Measurements from ENCODE around the gene KLHL41. TPM values are rescaled to one million over a fixed set of nuclear protein-coding genes. Genes with fewer than 3 reads are reported as not detected.

KLHL41 gene
- total and polyA plus RNA-seq, 2 of the 13 experiments (the other 11 are each of a cell fraction or from before 2014, with no cell fraction given): 0.07 to 0.31 TPM

DNA sequence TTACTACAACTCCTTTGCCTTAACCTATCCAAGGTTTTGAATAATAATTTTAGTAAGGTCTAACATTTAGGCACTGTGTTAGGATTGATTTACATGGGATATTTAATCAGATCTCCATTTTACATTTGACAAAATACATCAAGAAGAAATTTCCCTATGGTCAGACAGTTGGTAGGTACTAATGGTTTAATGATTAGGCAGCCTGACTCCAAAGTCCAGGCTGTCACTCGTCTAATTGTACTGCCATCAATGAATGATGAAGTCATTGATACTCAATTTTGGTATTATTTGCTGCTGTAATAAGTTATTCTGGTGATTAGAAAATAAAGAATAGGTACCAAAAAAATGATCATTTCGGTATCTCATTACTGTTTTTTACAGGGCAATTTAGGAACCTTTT lies 16.1 kb upstream of the KLHL41 start:
- FAIRE-seq (no peak), ATAC-seq (peak; percentile 69), DNase-seq (ENCODE audit: low spot score) (peak; percentile 58)
- ChIA-PET CTCF (ENCODE audit: low intra/inter-chr PET ratio, low total read pairs) (no interaction called here), POLR2A (interaction anchor here (2.8 kb wide), 1 partner anchor 14 kb away, joined by 7 read pairs; the partner anchor contains the start of gene BBS5)
- H3K27ac ChIP-seq (ENCODE audit: extremely low read length, insufficient read depth, low read length): no peak overlapping the region
- no peak overlapping the region; a peak in 1 of 6 replicates for H3K4me3 ChIP-seq (replicated peaks in 1 of 3; ENCODE audit: insufficient read depth in 1 of 3, low read depth in 2 of 3, low read length in 3 of 3)
- no peaks in the 10 kb centered on the region for H3K9me3 ChIP-seq (ENCODE audit: low read length)
- peak overlapping the region; percentile 55 for H3K4me2 ChIP-seq (ENCODE audit: low read depth, low read length)
- peaks cover 25% of the 10 kb centered on the region for H3K4me1 ChIP-seq (ENCODE audit: insufficient read depth, low read length)
- no peaks in the 10 kb centered on the region for H3K79me2 ChIP-seq (ENCODE audit: insufficient read depth, low read length)
- BruUV-seq (replicated peaks): no TSS peak
- H4K20me1 ChIP-seq (ENCODE audit: insufficient read depth, low read length): no peaks in the 10 kb centered on the region
- H3K36me3 ChIP-seq (replicated peaks in 1 of 2; ENCODE audit: control insufficient read depth in 1 of 2, insufficient read depth in 2 of 2, low read length in 2 of 2): no peaks in the 10 kb centered on the region; a peak in 3 of 5 replicates
- H2AFZ ChIP-seq (ENCODE audit: low read length): no peak overlapping the region
- WGBS (ENCODE audit: low lambda C conversion rate): 47% methylated on average over 2 of the region's 2 CpGs
- in situ Hi-C loops (cut with HindIII; ENCODE audit: extremely low pct_ligation_motif_present, low pct_unique_long_range_greater_than_20kb): no loop called here
- no peak overlapping the region for H3K9ac ChIP-seq (ENCODE audit: insufficient read depth, low read depth, low read length)
- H3K27me3 ChIP-seq (ENCODE audit: control insufficient read depth in 1 of 2, insufficient read depth in 2 of 2, low read length in 2 of 2): no peaks in the 10 kb centered on the region
- intact Hi-C loops (cut with micrococcal nuclease; ENCODE audit: unreplicated experiment): no loop called here
- TF ChIP-seq, protein P1, sequence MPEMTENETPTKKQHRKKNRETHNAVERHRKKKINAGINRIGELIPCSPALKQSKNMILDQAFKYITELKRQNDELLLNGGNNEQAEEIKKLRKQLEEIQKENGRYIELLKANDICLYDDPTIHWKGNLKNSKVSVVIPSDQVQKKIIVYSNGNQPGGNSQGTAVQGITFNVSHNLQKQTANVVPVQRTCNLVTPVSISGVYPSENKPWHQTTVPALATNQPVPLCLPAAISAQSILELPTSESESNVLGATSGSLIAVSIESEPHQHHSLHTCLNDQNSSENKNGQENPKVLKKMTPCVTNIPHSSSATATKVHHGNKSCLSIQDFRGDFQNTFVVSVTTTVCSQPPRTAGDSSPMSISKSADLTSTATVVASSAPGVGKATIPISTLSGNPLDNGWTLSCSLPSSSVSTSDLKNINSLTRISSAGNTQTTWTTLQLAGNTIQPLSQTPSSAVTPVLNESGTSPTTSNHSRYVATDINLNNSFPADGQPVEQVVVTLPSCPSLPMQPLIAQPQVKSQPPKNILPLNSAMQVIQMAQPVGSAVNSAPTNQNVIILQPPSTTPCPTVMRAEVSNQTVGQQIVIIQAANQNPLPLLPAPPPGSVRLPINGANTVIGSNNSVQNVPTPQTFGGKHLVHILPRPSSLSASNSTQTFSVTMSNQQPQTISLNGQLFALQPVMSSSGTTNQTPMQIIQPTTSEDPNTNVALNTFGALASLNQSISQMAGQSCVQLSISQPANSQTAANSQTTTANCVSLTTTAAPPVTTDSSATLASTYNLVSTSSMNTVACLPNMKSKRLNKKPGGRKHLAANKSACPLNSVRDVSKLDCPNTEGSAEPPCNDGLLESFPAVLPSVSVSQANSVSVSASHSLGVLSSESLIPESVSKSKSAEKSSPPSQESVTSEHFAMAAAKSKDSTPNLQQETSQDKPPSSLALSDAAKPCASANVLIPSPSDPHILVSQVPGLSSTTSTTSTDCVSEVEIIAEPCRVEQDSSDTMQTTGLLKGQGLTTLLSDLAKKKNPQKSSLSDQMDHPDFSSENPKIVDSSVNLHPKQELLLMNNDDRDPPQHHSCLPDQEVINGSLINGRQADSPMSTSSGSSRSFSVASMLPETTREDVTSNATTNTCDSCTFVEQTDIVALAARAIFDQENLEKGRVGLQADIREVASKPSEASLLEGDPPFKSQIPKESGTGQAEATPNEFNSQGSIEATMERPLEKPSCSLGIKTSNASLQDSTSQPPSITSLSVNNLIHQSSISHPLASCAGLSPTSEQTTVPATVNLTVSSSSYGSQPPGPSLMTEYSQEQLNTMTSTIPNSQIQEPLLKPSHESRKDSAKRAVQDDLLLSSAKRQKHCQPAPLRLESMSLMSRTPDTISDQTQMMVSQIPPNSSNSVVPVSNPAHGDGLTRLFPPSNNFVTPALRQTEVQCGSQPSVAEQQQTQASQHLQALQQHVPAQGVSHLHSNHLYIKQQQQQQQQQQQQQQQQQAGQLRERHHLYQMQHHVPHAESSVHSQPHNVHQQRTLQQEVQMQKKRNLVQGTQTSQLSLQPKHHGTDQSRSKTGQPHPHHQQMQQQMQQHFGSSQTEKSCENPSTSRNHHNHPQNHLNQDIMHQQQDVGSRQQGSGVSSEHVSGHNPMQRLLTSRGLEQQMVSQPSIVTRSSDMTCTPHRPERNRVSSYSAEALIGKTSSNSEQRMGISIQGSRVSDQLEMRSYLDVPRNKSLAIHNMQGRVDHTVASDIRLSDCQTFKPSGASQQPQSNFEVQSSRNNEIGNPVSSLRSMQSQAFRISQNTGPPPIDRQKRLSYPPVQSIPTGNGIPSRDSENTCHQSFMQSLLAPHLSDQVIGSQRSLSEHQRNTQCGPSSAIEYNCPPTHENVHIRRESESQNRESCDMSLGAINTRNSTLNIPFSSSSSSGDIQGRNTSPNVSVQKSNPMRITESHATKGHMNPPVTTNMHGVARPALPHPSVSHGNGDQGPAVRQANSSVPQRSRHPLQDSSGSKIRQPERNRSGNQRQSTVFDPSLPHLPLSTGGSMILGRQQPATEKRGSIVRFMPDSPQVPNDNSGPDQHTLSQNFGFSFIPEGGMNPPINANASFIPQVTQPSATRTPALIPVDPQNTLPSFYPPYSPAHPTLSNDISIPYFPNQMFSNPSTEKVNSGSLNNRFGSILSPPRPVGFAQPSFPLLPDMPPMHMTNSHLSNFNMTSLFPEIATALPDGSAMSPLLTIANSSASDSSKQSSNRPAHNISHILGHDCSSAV (CRISPR knock-in tag; IDR thresholded peaks at IDR 0.05; ENCODE audit: borderline replicate concordance): no peak
- no peak for TF ChIP-seq ZNF569 (CRISPR knock-in tag; IDR thresholded peaks at IDR 0.05; ENCODE audit: borderline replicate concordance)
- TF ChIP-seq HNF4G (IDR thresholded peaks at IDR 0.05; ENCODE audit: borderline replicate concordance, low read depth, low read length): peak; percentile 38; the same call in 1 of the 2 replicates
- no peak for TF ChIP-seq HNF4G (CRISPR knock-in tag; IDR thresholded peaks at IDR 0.05; ENCODE audit: borderline replicate concordance, low read depth)
- no peak for TF ChIP-seq SMYD3 (CRISPR knock-in tag; IDR thresholded peaks at IDR 0.05)
- TF ChIP-seq, protein P2, sequence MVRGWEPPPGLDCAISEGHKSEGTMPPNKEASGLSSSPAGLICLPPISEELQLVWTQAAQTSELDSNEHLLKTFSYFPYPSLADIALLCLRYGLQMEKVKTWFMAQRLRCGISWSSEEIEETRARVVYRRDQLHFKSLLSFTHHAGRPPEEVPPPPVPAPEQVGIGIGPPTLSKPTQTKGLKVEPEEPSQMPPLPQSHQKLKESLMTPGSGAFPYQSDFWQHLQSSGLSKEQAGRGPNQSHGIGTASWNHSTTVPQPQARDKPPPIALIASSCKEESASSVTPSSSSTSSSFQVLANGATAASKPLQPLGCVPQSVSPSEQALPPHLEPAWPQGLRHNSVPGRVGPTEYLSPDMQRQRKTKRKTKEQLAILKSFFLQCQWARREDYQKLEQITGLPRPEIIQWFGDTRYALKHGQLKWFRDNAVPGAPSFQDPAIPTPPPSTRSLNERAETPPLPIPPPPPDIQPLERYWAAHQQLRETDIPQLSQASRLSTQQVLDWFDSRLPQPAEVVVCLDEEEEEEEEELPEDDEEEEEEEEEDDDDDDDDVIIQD (CRISPR knock-in tag; IDR thresholded peaks at IDR 0.05; ENCODE audit: low read depth): peak; percentile 75; the same call in 1 of the 2 replicates
- 0 out of 2 replicates have a peak, but pooled peaks have one; percentile 39 for TF ChIP-seq ZNF644 (CRISPR knock-in tag; IDR thresholded peaks at IDR 0.05; ENCODE audit: low read depth)
- peak; percentile 68 for TF ChIP-seq HNF4A (CRISPR knock-in tag; IDR thresholded peaks at IDR 0.05)
- no peak for TF ChIP-seq TAF1 (CRISPR knock-in tag; IDR thresholded peaks at IDR 0.05)
- TF ChIP-seq, protein P3, sequence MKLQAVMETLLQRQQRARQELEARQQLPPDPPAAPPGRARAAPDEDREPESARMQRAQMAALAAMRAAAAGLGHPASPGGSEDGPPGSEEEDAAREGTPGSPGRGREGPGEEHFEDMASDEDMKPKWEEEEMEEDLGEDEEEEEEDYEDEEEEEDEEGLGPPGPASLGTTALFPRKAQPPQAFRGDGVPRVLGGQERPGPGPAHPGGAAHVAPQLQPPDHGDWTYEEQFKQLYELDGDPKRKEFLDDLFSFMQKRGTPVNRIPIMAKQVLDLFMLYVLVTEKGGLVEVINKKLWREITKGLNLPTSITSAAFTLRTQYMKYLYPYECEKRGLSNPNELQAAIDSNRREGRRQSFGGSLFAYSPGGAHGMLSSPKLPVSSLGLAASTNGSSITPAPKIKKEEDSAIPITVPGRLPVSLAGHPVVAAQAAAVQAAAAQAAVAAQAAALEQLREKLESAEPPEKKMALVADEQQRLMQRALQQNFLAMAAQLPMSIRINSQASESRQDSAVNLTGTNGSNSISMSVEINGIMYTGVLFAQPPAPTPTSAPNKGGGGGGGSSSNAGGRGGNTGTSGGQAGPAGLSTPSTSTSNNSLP (IDR thresholded peaks at IDR 0.05; ENCODE audit: low read depth, low read length): peak; percentile 79; the same call in 1 of the 2 replicates

All from HepG2 (cell line).